HEK293T (cell line): Measurements from ENCODE around the gene CYP24A1.

Experiments used
- BHLHE40 ChIP-seq: fragments of 450-650 bp; IDR thresholded peaks from 2 replicates; pipeline ENCODE4 v1.6.1; 2016; ENCODE audit warnings: mild to moderate bottlenecking, moderate library complexity, borderline replicate concordance
- CTBP1 ChIP-seq: fragments of 450-650 bp; IDR thresholded peaks from 2 replicates; pipeline ENCODE4 v1.6.1; 2016; ENCODE audit warnings: borderline replicate concordance
- ELF4 ChIP-seq: fragments of 450-650 bp; IDR thresholded peaks from 2 replicates; pipeline ENCODE4 v1.6.1; 2017; ENCODE audit warnings: antibody characterized with exemption
- FOXA1 ChIP-seq: fragments of 450-650 bp; IDR thresholded peaks from 2 replicates; pipeline ENCODE4 v1.6.1; 2016; ENCODE audit warnings: mild to moderate bottlenecking
- FOXK2 ChIP-seq: fragments of 450-650 bp; IDR thresholded peaks from 2 replicates; pipeline ENCODE4 v1.6.1; 2016; ENCODE audit warnings: mild to moderate bottlenecking
- FOXM1 ChIP-seq: fragments of 450-650 bp; IDR thresholded peaks from 2 replicates; pipeline ENCODE4 v1.6.1; 2017; ENCODE audit warnings: mild to moderate bottlenecking, borderline replicate concordance
- HDGF ChIP-seq: fragments of 450-650 bp; IDR thresholded peaks from 2 replicates; pipeline ENCODE4 v1.6.1; 2017; ENCODE audit warnings: antibody characterized with exemption, borderline replicate concordance
- NFRKB ChIP-seq: fragments of 450-650 bp; IDR thresholded peaks from 2 replicates; pipeline ENCODE4 v1.6.1; 2016; ENCODE audit warnings: mild to moderate bottlenecking, moderate library complexity
- PKNOX1 ChIP-seq: fragments of 450-650 bp; IDR thresholded peaks from 2 replicates; pipeline ENCODE4 v1.6.1; 2016
- SP1 ChIP-seq: fragments of 450-650 bp; IDR thresholded peaks from 2 replicates; pipeline ENCODE4 v1.6.1; 2017
- TARDBP ChIP-seq: fragments of 450-650 bp; IDR thresholded peaks from 2 replicates; pipeline ENCODE4 v1.6.1; 2016

GRCh38 chr20:54106162-54106561 is 67.6 kb downstream of the CYP24A1 start:
- TF ChIP-seq PKNOX1 (no peak), FOXA1 (no peak), HDGF (no peak), FOXM1 (no peak), FOXK2 (no peak), SP1 (no peak), ELF4 (no peak), BHLHE40 (no peak), NFRKB (no peak), CTBP1 (no peak), TARDBP (no peak)
